DND-41 (cell line): Measurements from ENCODE around the gene ADCY2.

Experiments used
- CTCF ChIP-seq: IDR thresholded peaks from 2 replicates; pipeline ENCODE4 v1.5.1; 2012; ENCODE audit warnings: borderline replicate concordance, low read length, moderate library complexity, mild to moderate bottlenecking; ENCODE audit not compliant: poor library complexity, severe bottlenecking; ENCODE audit errors: extremely low read depth
- EZH2 ChIP-seq: IDR thresholded peaks from 3 replicates; pipeline ENCODE4 v1.6.1; 2012; ENCODE audit warnings: borderline replicate concordance, low read depth, mild to moderate bottlenecking, moderate library complexity, low read length, inconsistent platforms; ENCODE audit not compliant: severe bottlenecking

GRCh38 chr5:7610531-7611177 is 214.7 kb downstream of the ADCY2 start:
- TF ChIP-seq EZH2 (no peak), CTCF (no peak)
